PC-9 (cell line): Measurements from ENCODE around the gene BRF1. TPM values are rescaled to one million over a fixed set of nuclear protein-coding genes. Genes with fewer than 3 reads are reported as not detected.

Experiments
- BruUV-seq: library from RNA; stranded (reverse); fragments of 400-500 nt; replicated peaks from 2 replicates; lab custom pipeline; 2021; lab: Mats Ljungman, UMichigan
- CTCF ChIA-PET: fragments of 300-600 bp; sonication (Branson Sonifier 250); formaldehyde crosslinking; loops from one replicate; lab custom pipeline; 2022; ENCODE audit warnings: antibody characterized with exemption; lab: Charles Lee
- POLR2A ChIA-PET: fragments of 300-600 bp; sonication (Branson Sonifier 250); formaldehyde crosslinking; loops from one replicate; lab custom pipeline; 2022; ENCODE audit warnings: antibody characterized with exemption; ENCODE audit not compliant: unreplicated experiment; lab: Charles Lee
- DNase-seq, 2 experiments: peaks; one replicate each; pipeline versions ENCODE4 v3.0.0 to v3.0.0-alpha.2; 2015 to 2022; ENCODE audit warnings: mixed read lengths in 1 of 2
- H2AFZ ChIP-seq: fragments of 200-600 bp; sonication (generic); 2 replicates; pipeline ENCODE4 v1.8.1; 2017; ENCODE audit warnings: antibody characterized with exemption
- H3F3A ChIP-seq: fragments of 200-600 bp; sonication (generic); 2 replicates; pipeline ENCODE4 v1.8.1; 2017; ENCODE audit warnings: antibody characterized with exemption, mild to moderate bottlenecking, low read depth; ENCODE audit not compliant: insufficient read depth
- H3K27ac ChIP-seq: fragments of 200-600 bp; sonication (generic); 2 replicates; pipeline ENCODE4 v1.6.1; 2016; ENCODE audit warnings: mixed run types
- H3K27me3 ChIP-seq: fragments of 200-600 bp; sonication (generic); 2 replicates; pipeline ENCODE4 v1.6.1; 2016; ENCODE audit warnings: low read depth, mixed run types; ENCODE audit not compliant: insufficient read depth
- H3K36me3 ChIP-seq: fragments of 200-600 bp; sonication (generic); 2 replicates; pipeline ENCODE4 v1.6.1; 2016; ENCODE audit warnings: low read depth, mixed run types
- H3K4me1 ChIP-seq: fragments of 200-600 bp; sonication (generic); replicated peaks from 2 replicates; pipeline ENCODE4 v1.6.1; 2016; ENCODE audit warnings: mixed run types; ENCODE audit not compliant: insufficient read depth
- H3K4me2 ChIP-seq: fragments of 200-600 bp; sonication (generic); 2 replicates; pipeline ENCODE4 v1.6.1; 2017; ENCODE audit warnings: mixed run types
- H3K4me3 ChIP-seq: fragments of 200-600 bp; sonication (generic); 2 replicates; pipeline ENCODE4 v1.6.1; 2016; ENCODE audit warnings: mixed run types
- H3K79me2 ChIP-seq: fragments of 200-600 bp; sonication (generic); 2 replicates; pipeline ENCODE4 v1.6.1; 2017; ENCODE audit warnings: low read depth, mixed run types
- H3K9me2 ChIP-seq: fragments of 200-600 bp; sonication (generic); 2 replicates; pipeline ENCODE4 v1.8.1; 2017; ENCODE audit warnings: mild to moderate bottlenecking; ENCODE audit not compliant: insufficient read depth
- H3K9me3 ChIP-seq: fragments of 200-600 bp; sonication (generic); 2 replicates; pipeline ENCODE4 v1.8.1; 2016; ENCODE audit warnings: low read depth; ENCODE audit not compliant: insufficient read depth
- H4K20me1 ChIP-seq: fragments of 200-600 bp; sonication (generic); 2 replicates; pipeline ENCODE4 v1.8.1; 2017; ENCODE audit not compliant: insufficient read depth
- EZH2 ChIP-seq: fragments of 200-600 bp; sonication (generic); IDR thresholded peaks from 2 replicates; pipeline ENCODE4 v1.8.0; 2017; ENCODE audit warnings: antibody characterized with exemption, low read depth
- intact Hi-C: fragments of 100-400 bp; cut with micrococcal nuclease; formaldehyde crosslinking; loops from one replicate; pipeline ENCODE4 v1.10.0; 2022; ENCODE audit not compliant: unreplicated experiment
- total RNA-seq: library from RNA; stranded (reverse); gene quantifications from 2 replicates; pipeline ENCODE4 v1.2.3, GENCODE V29; 2021
- TF ChIP-seq, protein P1 (sequence below): fragments of 200-600 bp; sonication (generic); conservative IDR thresholded peaks from 2 replicates; pipeline ENCODE4 v1.6.1; 2017; ENCODE audit warnings: mixed run types, antibody characterized with exemption, mild to moderate bottlenecking, moderate library complexity

Gene BRF1
- total RNA-seq, 1 experiment from 2014 or later = 24.8 TPM

DNA sequence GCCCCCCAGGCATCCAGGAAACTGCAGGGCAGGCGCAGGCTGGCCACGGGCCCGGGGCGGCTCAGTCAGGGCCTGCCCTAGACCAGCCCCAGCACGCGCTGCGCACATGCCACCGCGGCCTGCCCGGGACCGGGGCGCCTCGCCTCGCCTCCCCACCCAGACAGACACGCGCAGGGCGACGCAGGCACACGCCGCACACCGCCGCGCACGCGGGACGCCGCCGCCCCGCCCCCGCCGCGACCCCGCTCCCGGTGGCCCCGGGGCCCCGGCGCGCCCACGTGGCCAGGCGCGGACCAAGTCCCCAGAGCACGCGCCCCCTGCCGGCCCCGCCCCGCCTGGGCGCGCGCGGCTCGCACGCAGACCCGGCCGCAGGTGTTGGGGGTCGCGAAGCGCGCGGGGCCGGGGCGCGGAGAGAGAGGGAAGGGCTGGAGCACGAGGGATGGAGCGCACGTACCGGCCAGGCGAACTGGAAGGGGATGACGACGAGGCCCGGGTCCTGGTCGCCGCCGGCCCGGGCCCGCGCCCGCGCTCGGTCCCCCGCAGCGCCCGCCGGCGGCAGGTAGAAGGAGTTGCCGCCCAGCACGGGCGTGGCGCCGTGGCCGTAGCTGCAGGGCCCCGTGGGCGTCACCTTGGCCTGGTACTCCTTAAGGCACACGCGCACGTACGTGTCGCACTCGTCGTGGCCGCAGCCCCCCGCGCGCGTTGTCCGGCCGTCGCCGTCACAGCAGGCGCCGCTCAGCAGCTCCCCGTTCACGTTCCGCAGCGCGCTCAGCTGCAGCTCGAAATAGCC, 133.3 kb downstream of the BRF1 start:
- intact Hi-C loops = no loop called here
- Histone ChIP-seq H3K4me1 (peaks cover 28% of the 10 kb centered on the region), H3K79me2 (peaks cover 24% of the 10 kb centered on the region), H3K27ac (no peak overlapping the region), H3K36me3 (no peaks in the 10 kb centered on the region), H2AFZ (peak overlapping the region; percentile 64; the same call in 1 of the 2 replicates), H3K27me3 (no peaks in the 10 kb centered on the region), H4K20me1 (peaks cover 17% of the 10 kb centered on the region), H3F3A (no peaks in the 10 kb centered on the region), H3K4me2 (peak overlapping the region; percentile 92), H3K4me3 (peak overlapping the region; percentile 61), H3K9me2 (no peaks in the 10 kb centered on the region), H3K9me3 (no peaks in the 10 kb centered on the region)
- TF ChIP-seq, protein P1, sequence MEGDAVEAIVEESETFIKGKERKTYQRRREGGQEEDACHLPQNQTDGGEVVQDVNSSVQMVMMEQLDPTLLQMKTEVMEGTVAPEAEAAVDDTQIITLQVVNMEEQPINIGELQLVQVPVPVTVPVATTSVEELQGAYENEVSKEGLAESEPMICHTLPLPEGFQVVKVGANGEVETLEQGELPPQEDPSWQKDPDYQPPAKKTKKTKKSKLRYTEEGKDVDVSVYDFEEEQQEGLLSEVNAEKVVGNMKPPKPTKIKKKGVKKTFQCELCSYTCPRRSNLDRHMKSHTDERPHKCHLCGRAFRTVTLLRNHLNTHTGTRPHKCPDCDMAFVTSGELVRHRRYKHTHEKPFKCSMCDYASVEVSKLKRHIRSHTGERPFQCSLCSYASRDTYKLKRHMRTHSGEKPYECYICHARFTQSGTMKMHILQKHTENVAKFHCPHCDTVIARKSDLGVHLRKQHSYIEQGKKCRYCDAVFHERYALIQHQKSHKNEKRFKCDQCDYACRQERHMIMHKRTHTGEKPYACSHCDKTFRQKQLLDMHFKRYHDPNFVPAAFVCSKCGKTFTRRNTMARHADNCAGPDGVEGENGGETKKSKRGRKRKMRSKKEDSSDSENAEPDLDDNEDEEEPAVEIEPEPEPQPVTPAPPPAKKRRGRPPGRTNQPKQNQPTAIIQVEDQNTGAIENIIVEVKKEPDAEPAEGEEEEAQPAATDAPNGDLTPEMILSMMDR = peak; percentile 41; the same call in 1 of the 2 replicates
- no peak for TF ChIP-seq EZH2
- BruUV-seq = no TSS peak
- ChIA-PET CTCF (no interaction called here), POLR2A (no interaction called here)
- no peak for DNase-seq

DNA sequence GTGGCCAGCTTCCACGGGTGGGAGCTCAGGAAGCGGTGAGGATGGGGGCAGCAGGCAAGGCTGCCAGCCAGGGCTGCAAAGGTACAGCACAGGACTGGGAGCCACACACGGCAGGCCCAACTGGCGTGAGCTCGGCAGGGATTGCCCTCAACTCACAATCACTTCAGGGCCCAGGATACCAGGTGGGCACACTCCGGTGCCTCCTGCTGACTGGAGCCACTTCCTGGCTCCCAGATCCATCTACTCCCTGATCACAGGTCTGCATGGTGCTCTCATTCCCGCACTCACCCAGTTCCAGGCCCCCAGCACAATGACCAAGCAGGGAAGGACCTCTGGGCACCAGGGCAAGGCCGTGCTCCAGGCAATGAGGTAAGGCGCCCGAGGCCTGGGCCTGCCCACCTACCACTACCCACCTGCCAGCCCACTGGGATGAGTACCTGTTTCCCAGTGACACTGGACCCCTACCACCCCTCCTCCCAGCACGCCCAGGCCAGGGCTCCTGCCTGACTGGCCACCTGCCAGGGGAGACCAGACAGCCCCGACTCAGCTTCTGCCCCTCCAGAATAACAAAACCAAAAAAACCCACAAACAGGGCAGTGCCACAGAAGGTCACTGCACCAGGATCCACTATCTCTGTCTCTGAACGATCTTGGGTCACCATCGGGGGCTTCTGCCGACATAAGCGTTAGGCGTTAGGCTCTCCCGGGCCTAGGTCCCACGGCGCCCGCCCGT, 134.1 kb downstream of the BRF1 start:
- no peak for DNase-seq
- H3K9me3 ChIP-seq = no peaks in the 10 kb centered on the region
- no TSS peak for BruUV-seq
- peaks cover 21% of the 10 kb centered on the region for H4K20me1 ChIP-seq
- no peaks in the 10 kb centered on the region for H3K9me2 ChIP-seq
- peaks cover 28% of the 10 kb centered on the region for H3K4me1 ChIP-seq
- TF ChIP-seq, protein P1 = no peak
- no peak for TF ChIP-seq EZH2
- H3K79me2 ChIP-seq = peaks cover 27% of the 10 kb centered on the region
- intact Hi-C loops = no loop called here
- ChIA-PET POLR2A (interaction anchor here (0.6 kb wide), 1 partner anchor 207 kb away, joined by 5 read pairs; no protein-coding TSS in a partner anchor), CTCF (no interaction called here)
- H3F3A ChIP-seq = no peaks in the 10 kb centered on the region
- H3K4me3 ChIP-seq = peak overlapping the region; percentile 53
- no peaks in the 10 kb centered on the region for H3K36me3 ChIP-seq
- no peak overlapping the region for H3K27ac ChIP-seq
- no peaks in the 10 kb centered on the region for H3K27me3 ChIP-seq
- peak overlapping the region; percentile 92 for H3K4me2 ChIP-seq
- H2AFZ ChIP-seq = no peak overlapping the region

- POLR2A ChIA-PET = interaction anchor here (0.5 kb wide), 1 partner anchor 72 kb away, joined by 3 read pairs; no protein-coding TSS in a partner anchor
- peak in 1 of 2 experiments; percentile 53 for DNase-seq
Measured at GRCh38 chr14:105165761-105166485, 134.9 kb downstream of the BRF1 start.

More at GRCh38 chr14:105165761-105166485, 134.9 kb downstream of the BRF1 start:
- Histone ChIP-seq H3K9me3 (no peaks in the 10 kb centered on the region), H3K79me2 (peaks cover 27% of the 10 kb centered on the region), H3K4me1 (peaks cover 28% of the 10 kb centered on the region), H3F3A (no peaks in the 10 kb centered on the region), H3K27me3 (no peaks in the 10 kb centered on the region), H2AFZ (no peak overlapping the region), H3K4me3 (no peak overlapping the region), H3K9me2 (no peaks in the 10 kb centered on the region), H3K36me3 (no peaks in the 10 kb centered on the region), H4K20me1 (peaks cover 22% of the 10 kb centered on the region), H3K4me2 (peak overlapping the region; percentile 92), H3K27ac (no peak overlapping the region)
- intact Hi-C loops = loop anchor here (1.0 kb wide), 1 partner anchor 78 kb away; no protein-coding TSS in a partner anchor
- no TSS peak for BruUV-seq
- CTCF ChIA-PET = no interaction called here
- no peak for TF ChIP-seq EZH2
- TF ChIP-seq, protein P1 = no peak
